ENCODE measurements around the gene FLVCR2. TPM values are rescaled to one million over a fixed set of nuclear protein-coding genes. Genes with fewer than 3 reads are reported as not detected.

The FLVCR2 gene
- total RNA-seq, 4 donors from 2014 or later = 5.1 to 65.5 (median 14.5) TPM

DNA sequence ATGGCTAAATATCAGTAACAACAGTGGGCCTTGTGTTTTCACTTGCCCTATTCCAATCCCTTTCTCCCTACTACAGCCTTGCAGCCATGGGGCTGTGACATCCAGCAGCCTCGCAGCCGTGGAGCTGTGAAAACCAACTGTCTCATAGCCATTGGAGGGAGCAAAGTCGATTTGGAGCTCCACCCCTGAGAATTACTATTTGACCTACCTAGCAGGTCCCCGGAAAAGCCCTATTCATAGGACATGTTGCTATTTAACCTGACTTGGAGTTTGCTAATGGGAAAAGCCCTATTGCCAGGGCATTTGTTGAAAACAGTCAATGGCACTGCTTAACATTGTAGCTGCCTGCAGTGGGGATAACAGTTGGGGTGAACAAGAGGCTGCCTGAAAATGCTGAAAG, 49.0 kb downstream of the FLVCR2 start:
- no peak for DNase-seq
- intact Hi-C loops (cut with DNase I; ENCODE audit: low total_unique reads) (no loop called here), in situ Hi-C loops (cut with MboI; ENCODE audit: low sequenced_read_pairs in 4 of 4) (no loop called here)
- no peak for ATAC-seq
- no peaks in the 10 kb centered on the region for H3K27me3 ChIP-seq
- no peaks in the 10 kb centered on the region for H3K4me1 ChIP-seq
- H3K4me3 ChIP-seq = no peak overlapping the region
- no peaks in the 10 kb centered on the region for H3K36me3 ChIP-seq
- H3K27ac ChIP-seq = no peak overlapping the region
- no peaks in the 10 kb centered on the region for H3K9me3 ChIP-seq
- TF ChIP-seq POLR2A (IDR thresholded peaks at IDR 0.05) = no peak
- TF ChIP-seq, protein P1, sequence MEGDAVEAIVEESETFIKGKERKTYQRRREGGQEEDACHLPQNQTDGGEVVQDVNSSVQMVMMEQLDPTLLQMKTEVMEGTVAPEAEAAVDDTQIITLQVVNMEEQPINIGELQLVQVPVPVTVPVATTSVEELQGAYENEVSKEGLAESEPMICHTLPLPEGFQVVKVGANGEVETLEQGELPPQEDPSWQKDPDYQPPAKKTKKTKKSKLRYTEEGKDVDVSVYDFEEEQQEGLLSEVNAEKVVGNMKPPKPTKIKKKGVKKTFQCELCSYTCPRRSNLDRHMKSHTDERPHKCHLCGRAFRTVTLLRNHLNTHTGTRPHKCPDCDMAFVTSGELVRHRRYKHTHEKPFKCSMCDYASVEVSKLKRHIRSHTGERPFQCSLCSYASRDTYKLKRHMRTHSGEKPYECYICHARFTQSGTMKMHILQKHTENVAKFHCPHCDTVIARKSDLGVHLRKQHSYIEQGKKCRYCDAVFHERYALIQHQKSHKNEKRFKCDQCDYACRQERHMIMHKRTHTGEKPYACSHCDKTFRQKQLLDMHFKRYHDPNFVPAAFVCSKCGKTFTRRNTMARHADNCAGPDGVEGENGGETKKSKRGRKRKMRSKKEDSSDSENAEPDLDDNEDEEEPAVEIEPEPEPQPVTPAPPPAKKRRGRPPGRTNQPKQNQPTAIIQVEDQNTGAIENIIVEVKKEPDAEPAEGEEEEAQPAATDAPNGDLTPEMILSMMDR (IDR thresholded peaks at IDR 0.05 in 4 of 5, conservative IDR thresholded peaks at IDR 0.05 in 1 of 5) = no peak

DNA sequence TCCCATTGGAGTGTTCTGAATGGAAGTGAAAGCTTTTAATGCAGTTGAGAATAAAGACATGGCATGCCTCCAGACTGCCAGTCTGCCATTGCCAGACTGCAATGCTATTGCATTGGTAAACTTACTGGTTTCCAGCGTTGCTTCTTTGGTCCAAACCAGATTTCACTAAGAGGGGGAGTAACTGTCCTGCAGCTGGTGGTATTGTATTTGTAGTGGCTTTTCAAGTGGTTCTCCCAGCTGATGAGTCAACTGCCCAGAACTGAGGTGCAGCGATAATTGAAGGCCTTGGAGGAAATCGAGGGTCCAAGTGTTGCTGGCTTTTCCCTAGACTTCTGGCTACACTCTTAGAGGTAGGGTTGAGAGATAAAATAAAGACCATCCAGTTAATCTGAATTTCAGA, 50.4 kb downstream of the FLVCR2 start:
- no peaks in the 10 kb centered on the region for H3K9me3 ChIP-seq
- in situ Hi-C loops (cut with MboI; ENCODE audit: low sequenced_read_pairs in 4 of 4) (no loop called here), intact Hi-C loops (cut with DNase I; ENCODE audit: low total_unique reads) (no loop called here)
- ATAC-seq (no peak), DNase-seq (no peak)
- H3K27ac ChIP-seq = no peak overlapping the region
- no peaks in the 10 kb centered on the region for H3K36me3 ChIP-seq
- H3K4me1 ChIP-seq = no peaks in the 10 kb centered on the region
- no peak for TF ChIP-seq POLR2A (IDR thresholded peaks at IDR 0.05)
- TF ChIP-seq, protein P1 (IDR thresholded peaks at IDR 0.05 in 4 of 5, conservative IDR thresholded peaks at IDR 0.05 in 1 of 5) = no peak
- H3K27me3 ChIP-seq = no peaks in the 10 kb centered on the region
- no peak overlapping the region for H3K4me3 ChIP-seq

DNA sequence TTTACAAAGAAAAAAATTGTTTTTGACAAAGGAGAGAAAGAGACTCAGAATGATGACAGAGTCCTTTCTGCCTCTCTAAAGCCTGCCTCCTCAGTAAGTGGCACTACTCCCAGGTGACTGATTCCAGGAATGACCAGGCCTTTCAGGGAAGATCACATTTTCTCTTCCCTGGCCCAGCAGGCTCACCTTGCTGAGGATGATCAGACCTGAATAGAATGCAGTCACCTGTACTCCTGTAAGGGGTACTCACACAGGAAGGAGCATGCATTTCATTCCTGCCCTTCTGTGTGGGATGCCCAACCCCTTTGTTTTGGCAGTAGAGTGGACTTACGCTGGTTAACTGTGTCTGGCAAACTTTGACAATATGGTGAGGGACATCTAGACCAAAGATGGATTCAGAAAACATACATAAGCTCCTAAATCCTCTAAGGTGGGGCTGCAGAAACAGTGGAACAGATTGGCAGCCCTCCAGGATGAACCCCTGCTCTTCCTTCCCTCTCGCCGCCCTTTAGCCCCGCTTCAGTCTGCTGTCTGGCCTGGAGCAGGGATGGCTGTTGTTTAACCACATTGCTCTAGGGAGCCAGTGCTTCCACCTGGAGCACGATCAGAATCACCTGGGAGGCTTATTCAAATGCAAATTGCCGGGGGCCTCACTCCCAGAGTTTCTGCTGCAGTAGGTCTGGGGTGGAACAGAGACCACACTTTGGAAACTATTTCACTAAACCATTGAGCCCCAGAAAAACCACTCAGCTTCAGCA, 52.5 kb downstream of the FLVCR2 start:
- in situ Hi-C loops (cut with MboI; ENCODE audit: low sequenced_read_pairs in 4 of 4) = no loop called here
- peaks cover 0 to 6% of the 10 kb centered on the region in 2 donors for H3K36me3 ChIP-seq
- no peaks in the 10 kb centered on the region for H3K9me3 ChIP-seq
- TF ChIP-seq, protein P1 (IDR thresholded peaks at IDR 0.05 in 4 of 5, conservative IDR thresholded peaks at IDR 0.05 in 1 of 5) = no peak
- no peak for TF ChIP-seq POLR2A (IDR thresholded peaks at IDR 0.05)
- H3K4me1 ChIP-seq = no peaks in the 10 kb centered on the region
- no peak overlapping the region for H3K4me3 ChIP-seq
- DNase-seq (no peak), ATAC-seq (no peak)
- intact Hi-C loops (cut with DNase I; ENCODE audit: low total_unique reads) = no loop called here
- H3K27me3 ChIP-seq = no peaks in the 10 kb centered on the region
- no peak overlapping the region for H3K27ac ChIP-seq

DNA sequence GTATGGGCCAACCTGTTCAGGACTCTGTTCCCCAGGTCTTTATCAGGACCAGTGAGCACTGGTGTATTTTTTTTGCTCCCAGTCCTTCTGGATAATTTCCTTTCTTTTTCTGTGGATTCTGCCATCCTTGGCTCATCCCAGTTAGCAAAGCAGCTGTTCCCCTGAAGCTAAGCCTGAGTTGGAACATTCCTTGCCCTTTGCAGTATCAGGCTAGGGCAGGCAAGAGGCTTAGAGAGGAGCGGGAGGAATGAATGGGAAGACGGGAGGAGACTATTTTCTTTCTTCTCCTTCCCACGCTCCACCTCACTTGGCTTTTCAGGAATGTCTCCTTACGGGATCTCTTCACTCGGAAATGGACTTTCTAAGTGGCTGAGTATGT, 53.0 kb downstream of the FLVCR2 start:
- intact Hi-C loops (cut with DNase I; ENCODE audit: low total_unique reads) = no loop called here
- H3K9me3 ChIP-seq = no peaks in the 10 kb centered on the region
- peaks cover 0 to 6% of the 10 kb centered on the region in 2 donors for H3K36me3 ChIP-seq
- TF ChIP-seq, protein P1 (IDR thresholded peaks at IDR 0.05 in 4 of 5, conservative IDR thresholded peaks at IDR 0.05 in 1 of 5) = no peak
- no peak for TF ChIP-seq POLR2A (IDR thresholded peaks at IDR 0.05)
- no peaks in the 10 kb centered on the region for H3K27me3 ChIP-seq
- in situ Hi-C loops (cut with MboI; ENCODE audit: low sequenced_read_pairs in 4 of 4) = no loop called here
- ATAC-seq = no peak
- DNase-seq = no peak
- H3K4me3 ChIP-seq = no peak overlapping the region
- H3K4me1 ChIP-seq = no peaks in the 10 kb centered on the region
- no peak overlapping the region for H3K27ac ChIP-seq

DNA sequence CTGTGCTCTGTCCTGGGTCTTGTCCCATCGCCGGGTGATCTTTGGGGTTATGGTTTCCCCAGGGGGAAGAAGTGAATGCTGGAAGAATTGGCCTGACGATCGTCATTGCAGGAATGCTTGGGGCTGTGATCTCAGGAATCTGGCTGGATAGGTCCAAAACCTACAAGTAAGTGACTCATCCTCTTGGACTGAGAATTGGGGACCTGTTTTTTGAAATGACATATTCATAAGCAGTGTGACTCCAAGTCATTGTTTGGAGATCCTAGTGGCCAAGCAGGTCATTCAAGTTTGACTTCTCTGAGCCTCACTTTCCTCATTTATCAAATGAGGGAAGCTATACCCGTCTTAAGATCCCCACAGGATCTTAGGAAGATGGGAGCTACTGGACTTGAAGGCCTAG, 56.4 kb downstream of the FLVCR2 start:
- DNase-seq (no peak), ATAC-seq (no peak)
- Histone ChIP-seq H3K27me3 (no peaks in the 10 kb centered on the region), H3K4me1 (no peaks in the 10 kb centered on the region), H3K36me3 (peaks cover 0 to 6% of the 10 kb centered on the region in 2 donors), H3K27ac (no peak overlapping the region), H3K9me3 (no peaks in the 10 kb centered on the region), H3K4me3 (no peak overlapping the region)
- intact Hi-C loops (cut with DNase I; ENCODE audit: low total_unique reads) (no loop called here), in situ Hi-C loops (cut with MboI; ENCODE audit: low sequenced_read_pairs in 4 of 4) (no loop called here)
- TF ChIP-seq POLR2A (IDR thresholded peaks at IDR 0.05) = no peak
- TF ChIP-seq, protein P1 (IDR thresholded peaks at IDR 0.05 in 4 of 5, conservative IDR thresholded peaks at IDR 0.05 in 1 of 5) = no peak

All from gastrocnemius medialis (tissue), 4 donors.